Suprapubic skin (tissue), 3 donors: ENCODE data around the gene FMNL1.

Experiments used
- CTCF ChIP-seq, 2 donors: fragments of 200-600 bp in 1 of 2; fragments of 450-650 bp in 1 of 2; sonication (generic) in 1 of 2; IDR thresholded peaks; one replicate each; pipeline ENCODE4 v1.5.1; 2016 to 2019; ENCODE audit warnings: antibody characterized with exemption in 2 of 2, mild to moderate bottlenecking in 1 of 2, moderate library complexity in 1 of 2
- EP300 ChIP-seq: sonication (generic); formaldehyde crosslinking; IDR thresholded peaks from one replicate; pipeline ENCODE4 v1.6.1; 2017; ENCODE audit warnings: antibody characterized with exemption
- POLR2A ChIP-seq, 2 donors: fragments of 450-650 bp; IDR thresholded peaks; one replicate each; pipeline ENCODE4 v1.6.1; 2017; ENCODE audit warnings: antibody characterized with exemption in 2 of 2, mild to moderate bottlenecking in 2 of 2, moderate library complexity in 2 of 2

- TF ChIP-seq CTCF (IDR thresholded peaks at IDR 0.05) (no peak), POLR2A (IDR thresholded peaks at IDR 0.05) (no peak), EP300 (no peak)
Observed at GRCh38 chr17:45230410-45230786, 8.7 kb downstream of the FMNL1 start.
